HG02798 (cell line): Measurements from ENCODE around the gene HOXB5.

Experiments used
- ATAC-seq: cut with Tn5 transposase; IDR thresholded peaks from one replicate; pipeline ENCODE4 v1.9.1; 2021; ENCODE audit warnings: mild to moderate bottlenecking; ENCODE audit not compliant: unreplicated experiment, poor library complexity

Gene HOXB5

GRCh38 chr17:48605991-48606891, 12.7 kb upstream of the HOXB5 start:
- ATAC-seq, result no peak

- ATAC-seq, result no peak
These were observed 11.9 kb upstream of the HOXB5 start for GRCh38 chr17:48605409-48605919.

- no peak for ATAC-seq
These were observed 11.3 kb upstream of the HOXB5 start, which contains the start of gene HOXB6 for GRCh38 chr17:48604770-48605329. Gene HOXB6, minus strand, starts transcription at chr17:48604986. Its CDS starts 6,836 bp downstream, at chr17:48598150.

GRCh38 chr17:48603959-48604769, 10.6 kb upstream of the HOXB5 start:
- no peak for ATAC-seq

- no peak for ATAC-seq
These were observed 8.2 kb upstream of the HOXB5 start for GRCh38 chr17:48601539-48602425.

GRCh38 chr17:48601207-48601538, 7.6 kb upstream of the HOXB5 start:
- no peak for ATAC-seq

- ATAC-seq, result no peak
These were observed 6.9 kb upstream of the HOXB5 start for GRCh38 chr17:48600244-48601098.

- ATAC-seq, result no peak
These were observed 5.8 kb upstream of the HOXB5 start for GRCh38 chr17:48599354-48599753.

GRCh38 chr17:48598736-48599135, 5.2 kb upstream of the HOXB5 start:
- no peak for ATAC-seq

GRCh38 chr17:48597778-48598631, 4.4 kb upstream of the HOXB5 start:
- no peak for ATAC-seq

GRCh38 chr17:48597528-48597777, 3.9 kb upstream of the HOXB5 start:
- no peak for ATAC-seq

- ATAC-seq, result no peak
These were observed 3.4 kb upstream of the HOXB5 start for GRCh38 chr17:48596735-48597527.

- no peak for ATAC-seq
These were observed 2.6 kb upstream of the HOXB5 start for GRCh38 chr17:48596000-48596734.

- no peak for ATAC-seq
These were observed 1.9 kb upstream of the HOXB5 start for GRCh38 chr17:48595278-48595999.

- no peak for ATAC-seq
These were observed 1.1 kb upstream of the HOXB5 start for GRCh38 chr17:48594538-48595277.
